Neutrophil (primary cell): ENCODE measurements around the gene GPA33.
A peak's percentile ranks its signal among the peaks of the same experiment; 100 is the strongest.
"Not testable (repeated sequence)": the region's sequence is repeated elsewhere in the genome, so short reads cannot be mapped to it uniquely, and the experiment has no call there.

ENCODE experiments used
- H3K27ac ChIP-seq: fragments of 200-600 bp; sonication (generic); 2 replicates; pipeline ENCODE4 v1.5.1; 2016; ENCODE audit warnings: mild to moderate bottlenecking, moderate library complexity
- H3K27me3 ChIP-seq: fragments of 200-600 bp; sonication (generic); 2 replicates; pipeline ENCODE4 v1.6.0; 2016; ENCODE audit warnings: mild to moderate bottlenecking
- H3K36me3 ChIP-seq: fragments of 200-600 bp; sonication (generic); 2 replicates; pipeline ENCODE4 v1.5.1; 2017
- H3K4me1 ChIP-seq, 2 experiments: fragments of 200-600 bp in 1 of 2; sonication (generic) in 1 of 2; 1 replicate in 1 of 2; 2 replicates in 1 of 2; pipeline versions ENCODE4 v1.5.1 to v1.6.1; 2013 to 2016; ENCODE audit warnings: low read depth in 1 of 2, low read length in 1 of 2, mild to moderate bottlenecking in 1 of 2, moderate library complexity in 1 of 2; ENCODE audit not compliant: control insufficient read depth in 1 of 2, insufficient read depth in 1 of 2
- H3K4me3 ChIP-seq, 2 experiments: fragments of 200-600 bp in 1 of 2; sonication (generic) in 1 of 2; 1 replicate in 1 of 2; 2 replicates in 1 of 2; pipeline ENCODE4 v1.5.1; 2013 to 2016; ENCODE audit warnings: low read depth in 1 of 2, low read length in 1 of 2, mild to moderate bottlenecking in 1 of 2, moderate library complexity in 1 of 2
- H3K9me3 ChIP-seq: fragments of 200-600 bp; sonication (generic); 2 replicates; pipeline ENCODE4 v1.5.1; 2016
- CTCF ChIP-seq: fragments of 200-600 bp; sonication (generic); IDR thresholded peaks from 2 replicates; pipeline ENCODE4 v1.5.1; 2016; ENCODE audit warnings: antibody characterized with exemption

The GPA33 gene

GRCh38 chr1:167051907-167052306 lies 38.3 kb downstream of the GPA33 start:
- TF ChIP-seq CTCF, result no peak
- no peaks in the 10 kb centered on the region for H3K36me3 ChIP-seq
- H3K4me3 ChIP-seq, result no peak overlapping the region
- H3K27ac ChIP-seq, result no peak overlapping the region
- no peaks in the 10 kb centered on the region for H3K4me1 ChIP-seq
- H3K27me3 ChIP-seq, result no peaks in the 10 kb centered on the region
- H3K9me3 ChIP-seq, result no peaks in the 10 kb centered on the region

GRCh38 chr1:167043752-167044488 lies 46.3 kb downstream of the GPA33 start:
- TF ChIP-seq CTCF, result no peak
- H3K36me3 ChIP-seq, result no peaks in the 10 kb centered on the region
- peak overlapping the region; percentile 49 to 57 for H3K4me3 ChIP-seq
- H3K9me3 ChIP-seq, result no peaks in the 10 kb centered on the region
- H3K27ac ChIP-seq, result no peak overlapping the region
- H3K4me1 ChIP-seq, result peaks cover 0 to 8% of the 10 kb centered on the region in 2 experiments
- no peaks in the 10 kb centered on the region for H3K27me3 ChIP-seq

- no peak for TF ChIP-seq CTCF
- Histone ChIP-seq H3K36me3 (no peaks in the 10 kb centered on the region), H3K4me3 (no peak overlapping the region), H3K4me1 (no peaks in the 10 kb centered on the region), H3K9me3 (no peaks in the 10 kb centered on the region), H3K27me3 (peaks cover 15% of the 10 kb centered on the region), H3K27ac (no peak overlapping the region)
Measured at GRCh38 chr1:167033646-167034045, 56.5 kb downstream of the GPA33 start.

GRCh38 chr1:167029553-167029952 lies 60.6 kb downstream of the GPA33 start:
- not testable (repeated sequence) for H3K27me3 ChIP-seq, H3K36me3 ChIP-seq, H3K9me3 ChIP-seq, H3K4me1 ChIP-seq, H3K27ac ChIP-seq, H3K4me3 ChIP-seq

- H3K4me3 ChIP-seq, result no peak overlapping the region
- no peak for TF ChIP-seq CTCF
- no peak overlapping the region for H3K27ac ChIP-seq
- H3K9me3 ChIP-seq, result no peaks in the 10 kb centered on the region
- no peaks in the 10 kb centered on the region for H3K4me1 ChIP-seq
- no peaks in the 10 kb centered on the region for H3K36me3 ChIP-seq
- H3K27me3 ChIP-seq, result no peaks in the 10 kb centered on the region
Measured at GRCh38 chr1:167022384-167022783, 67.8 kb downstream of the GPA33 start.

- Histone ChIP-seq H3K36me3 (no peaks in the 10 kb centered on the region), H3K9me3 (no peaks in the 10 kb centered on the region), H3K27me3 (no peaks in the 10 kb centered on the region), H3K4me3 (no peak overlapping the region), H3K4me1 (no peaks in the 10 kb centered on the region), H3K27ac (no peak overlapping the region)
- TF ChIP-seq CTCF, result no peak
Measured at GRCh38 chr1:167016100-167016750, 74.0 kb downstream of the GPA33 start.
